Measurements from ENCODE around the gene CTLA4.

The CTLA4 gene

GRCh38 chr2:203869223-203870042, 1.9 kb downstream of the CTLA4 start:
- no peak for DNase-seq (ENCODE audit: extremely low read depth, low read depth)
- H3K4me3 ChIP-seq (replicated peaks; ENCODE audit: low read depth, low read length): no peak overlapping the region
- TF ChIP-seq CTCF (IDR thresholded peaks at IDR 0.05; ENCODE audit: low read depth, low read length, missing control alignments): no peak

- no peak overlapping the region for H3K4me3 ChIP-seq (replicated peaks; ENCODE audit: low read depth, low read length)
- TF ChIP-seq CTCF (IDR thresholded peaks at IDR 0.05; ENCODE audit: low read depth, low read length, missing control alignments): no peak
- DNase-seq (ENCODE audit: extremely low read depth, low read depth): no peak
Measured at GRCh38 chr2:203870481-203870880, 2.9 kb downstream of the CTLA4 start.

- H3K4me3 ChIP-seq (replicated peaks; ENCODE audit: low read depth, low read length): no peak overlapping the region
- no peak for TF ChIP-seq CTCF (IDR thresholded peaks at IDR 0.05; ENCODE audit: low read depth, low read length, missing control alignments)
- DNase-seq (ENCODE audit: extremely low read depth, low read depth): no peak
Measured at GRCh38 chr2:203870941-203871340, 3.4 kb downstream of the CTLA4 start.

GRCh38 chr2:203871371-203871983, 3.9 kb downstream of the CTLA4 start:
- no peak for DNase-seq (ENCODE audit: extremely low read depth, low read depth)
- no peak for TF ChIP-seq CTCF (IDR thresholded peaks at IDR 0.05; ENCODE audit: low read depth, low read length, missing control alignments)
- H3K4me3 ChIP-seq (replicated peaks; ENCODE audit: low read depth, low read length): no peak overlapping the region

- H3K4me3 ChIP-seq (replicated peaks; ENCODE audit: low read depth, low read length): no peak overlapping the region
- no peak for DNase-seq (ENCODE audit: extremely low read depth, low read depth)
- TF ChIP-seq CTCF (IDR thresholded peaks at IDR 0.05; ENCODE audit: low read depth, low read length, missing control alignments): no peak
Measured at GRCh38 chr2:203873461-203873860, 5.9 kb downstream of the CTLA4 start.

- H3K4me3 ChIP-seq (replicated peaks; ENCODE audit: low read depth, low read length): no peak overlapping the region
- DNase-seq (ENCODE audit: extremely low read depth, low read depth): no peak
- no peak for TF ChIP-seq CTCF (IDR thresholded peaks at IDR 0.05; ENCODE audit: low read depth, low read length, missing control alignments)
Measured at GRCh38 chr2:203873921-203874631, 6.5 kb downstream of the CTLA4 start.
